COLO829 (cell line): ENCODE measurements around the gene RNF225.
"Not testable (repeated sequence)": the region's sequence is repeated elsewhere in the genome, so short reads cannot be mapped to it uniquely, and the experiment has no call there.

Experiments
- DNase-seq: peaks from one replicate; pipeline ENCODE4 v3.0.0; 2012; ENCODE audit warnings: low spot score

RNF225 gene

DNA sequence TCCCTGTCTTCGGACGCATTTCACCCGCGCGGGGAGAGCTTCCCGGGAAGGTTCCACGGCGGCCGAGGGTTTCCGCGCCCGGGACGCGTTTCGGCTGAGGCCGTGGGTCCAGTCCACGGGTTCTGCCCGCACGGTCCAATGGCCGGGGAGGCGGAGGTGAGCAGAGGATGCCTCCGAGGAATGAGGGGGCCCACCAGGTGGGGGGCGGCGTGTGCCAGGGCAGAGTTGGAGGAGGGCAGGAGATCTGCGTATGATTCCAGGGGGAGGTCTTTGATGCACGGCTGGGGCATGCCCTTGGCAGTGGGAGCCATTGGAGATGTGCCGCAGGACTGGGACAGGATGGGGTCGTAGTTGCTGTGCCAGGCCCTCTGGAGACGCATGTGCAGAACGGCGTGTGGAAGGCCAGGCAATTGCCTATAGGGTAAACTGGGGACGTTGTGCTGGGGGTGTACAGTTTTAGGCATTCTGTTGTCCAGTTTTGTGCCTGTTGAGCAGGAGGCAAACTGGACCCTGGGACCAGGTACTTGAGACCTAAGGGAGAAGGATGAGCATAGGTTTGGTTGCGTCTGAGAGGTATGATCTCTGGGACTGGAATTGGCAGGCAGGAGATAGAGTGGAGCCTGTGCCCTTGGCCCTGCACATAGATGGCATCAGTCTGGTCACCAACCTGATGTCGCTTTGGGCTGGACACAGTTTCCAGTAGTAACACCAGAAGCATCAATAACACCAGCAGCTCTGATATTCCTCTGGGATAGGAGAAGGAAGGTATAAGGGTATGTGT lies 13.7 kb downstream of the RNF225 start:
- DNase-seq: no peak

DNA sequence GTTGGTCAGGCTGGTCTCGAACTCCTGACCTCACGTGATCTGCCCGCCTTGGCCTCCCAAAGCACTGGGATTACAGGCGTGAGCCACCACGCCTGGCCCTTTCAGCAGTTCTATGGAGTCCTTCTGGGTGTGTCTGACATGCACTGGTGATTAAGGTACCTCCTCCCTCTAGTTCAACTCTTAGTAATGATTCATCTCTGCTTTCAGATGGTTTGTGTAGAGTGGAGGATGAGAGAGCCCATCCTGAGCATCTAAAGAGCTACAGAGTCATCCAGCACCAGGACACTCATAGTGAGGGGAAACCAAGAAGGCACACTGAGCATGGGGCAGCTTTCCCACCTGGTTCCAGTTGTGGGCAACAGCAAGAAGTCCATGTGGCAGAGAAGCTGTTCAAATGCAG lies 21.1 kb downstream of the RNF225 start:
- DNase-seq: no peak

DNA sequence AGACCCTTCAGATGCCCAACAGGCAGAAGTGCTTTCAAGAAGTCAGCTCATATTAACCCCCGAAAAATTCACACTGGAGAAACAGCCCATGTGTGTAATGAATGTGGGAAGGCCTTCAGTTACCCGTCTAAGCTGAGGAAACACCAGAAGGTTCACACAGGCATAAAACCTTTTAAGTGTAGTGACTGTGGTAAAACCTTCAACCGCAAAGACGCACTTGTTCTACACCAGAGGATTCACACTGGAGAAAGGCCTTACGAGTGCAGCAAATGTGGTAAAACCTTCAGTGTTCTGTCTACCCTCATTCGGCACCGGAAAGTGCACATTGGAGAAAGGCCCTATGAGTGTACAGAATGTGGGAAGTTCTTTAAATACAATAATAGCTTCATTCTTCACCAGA lies 21.6 kb downstream of the RNF225 start:
- no peak for DNase-seq

DNA sequence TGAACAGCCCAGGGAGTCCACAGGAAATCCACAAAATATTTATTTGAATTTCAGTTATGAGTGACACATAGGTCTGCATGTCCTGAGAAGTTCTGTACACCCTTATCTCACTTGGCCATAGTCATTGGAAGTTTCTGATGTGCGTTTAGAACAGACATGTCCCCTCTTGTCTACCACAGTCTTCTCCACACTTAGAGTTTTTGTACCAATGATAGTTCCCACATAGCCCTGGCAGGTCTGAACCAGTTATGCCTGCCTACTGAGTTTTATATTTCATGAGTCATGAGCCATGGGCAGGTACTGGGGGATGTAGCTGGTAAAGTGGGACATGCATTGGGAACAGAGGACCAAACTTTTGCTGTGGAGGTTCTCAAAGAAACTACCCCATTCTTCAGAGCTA lies 33.2 kb downstream of the RNF225 start:
- DNase-seq: no peak

DNA sequence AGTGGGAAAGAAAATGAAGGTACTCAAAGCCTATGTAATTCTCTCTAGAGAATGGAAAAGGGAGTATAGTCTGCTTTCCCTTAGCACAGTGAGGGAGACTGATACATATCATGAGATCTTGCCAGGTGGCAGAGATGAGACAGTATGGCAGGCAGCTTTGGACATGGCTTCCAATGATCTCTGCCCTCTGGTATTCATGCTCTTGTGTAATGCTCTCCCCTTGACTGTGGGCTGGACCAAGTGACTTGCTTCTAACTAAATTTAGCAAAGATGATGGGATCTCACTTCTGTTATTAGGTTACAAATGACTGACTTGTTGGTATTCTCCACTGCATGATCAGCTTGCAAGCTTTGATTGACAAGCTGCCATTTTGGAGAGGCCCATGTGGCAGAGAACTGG lies 34.3 kb downstream of the RNF225 start:
- DNase-seq: no peak

DNA sequence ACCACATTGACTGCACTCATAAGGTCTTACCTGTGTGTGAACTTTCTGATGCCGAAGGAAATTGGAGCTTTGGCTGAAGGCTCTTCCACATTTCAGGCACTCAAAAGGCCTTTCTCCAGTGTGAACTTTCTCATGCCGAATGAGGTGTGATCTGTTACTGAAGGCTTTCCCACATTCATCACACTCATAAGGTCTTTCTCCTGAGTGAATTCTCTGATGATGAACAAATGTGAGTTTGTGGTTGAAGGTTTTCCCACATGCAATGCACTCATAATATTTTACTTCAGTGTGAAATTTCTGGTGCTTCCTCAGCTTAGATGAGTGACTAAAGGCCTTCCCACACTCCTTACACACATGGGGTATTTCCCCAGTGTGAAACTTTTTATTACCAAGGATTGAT lies 38.8 kb downstream of the RNF225 start:
- no peak for DNase-seq

DNA sequence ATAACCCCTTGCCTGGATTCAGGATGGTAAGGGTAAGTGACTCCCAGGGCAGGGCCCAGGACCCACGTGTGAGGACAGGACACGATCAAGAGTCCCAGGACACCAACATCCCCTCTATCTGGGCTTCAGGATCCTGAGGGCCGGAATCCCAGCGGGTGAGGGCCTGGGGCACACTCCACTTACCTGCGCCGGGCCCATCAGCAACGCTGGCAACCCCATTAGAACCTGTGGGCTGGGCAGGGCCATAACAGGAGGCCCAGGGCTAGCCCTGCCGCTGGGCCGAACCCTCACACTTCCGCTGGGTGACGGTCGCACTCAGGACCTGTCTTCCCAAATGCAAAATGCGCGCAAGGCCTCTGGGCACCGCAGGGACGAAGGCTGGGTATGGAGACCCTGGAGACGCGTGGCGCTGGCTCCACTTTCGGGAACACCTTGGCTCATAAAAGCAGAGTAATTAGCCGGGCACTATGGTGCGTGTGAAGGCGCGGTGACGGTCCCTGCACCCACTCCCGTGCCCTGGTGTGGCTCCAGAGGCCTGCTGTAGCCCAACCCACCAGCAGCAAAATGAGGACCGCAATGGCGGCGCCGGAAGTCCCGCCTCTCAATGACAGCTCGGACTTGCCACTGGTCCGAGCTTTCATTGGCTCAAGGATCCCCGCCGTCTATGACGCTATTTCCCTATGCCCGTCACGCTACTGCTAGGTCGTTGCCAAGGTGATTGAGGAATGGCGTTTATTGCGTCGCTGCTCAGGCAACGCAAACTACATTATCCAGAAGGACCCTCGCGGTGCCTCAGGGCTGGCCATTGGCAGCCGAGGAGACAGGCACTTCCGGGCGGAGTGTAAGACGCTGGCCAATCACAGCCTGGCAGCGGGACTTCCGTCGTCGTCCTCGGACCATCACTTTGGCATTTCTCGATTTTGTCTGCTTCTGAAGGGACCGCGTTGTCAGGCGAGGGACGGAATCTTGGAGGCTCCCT lies 44.4 kb downstream of the RNF225 start, which contains the start of gene ZNF132:
Gene ZNF132 (minus strand): TSS at position 578 of the 979 bp plus-strand sequence. CDS start 332 bp downstream, at position 246.
- DNase-seq: no peak

DNA sequence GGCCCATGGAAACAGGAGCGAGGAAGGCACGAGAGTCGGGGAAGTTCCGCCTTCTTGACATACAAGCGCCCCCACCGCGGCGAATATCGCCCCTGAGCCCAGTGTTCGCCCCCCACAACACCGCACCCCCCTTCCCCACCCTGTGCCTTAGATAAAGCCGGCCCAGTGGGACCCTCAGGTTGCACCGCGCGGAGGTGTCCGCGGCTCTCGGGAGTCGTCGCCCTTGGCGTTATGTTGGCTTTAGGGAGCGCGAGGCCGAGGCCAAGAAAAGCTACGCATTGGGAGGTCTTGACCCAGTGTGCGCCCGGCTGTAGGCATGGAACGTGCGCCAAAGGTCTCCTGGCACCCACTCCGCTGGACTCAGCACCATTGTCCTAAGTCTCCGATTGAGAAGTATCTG lies 45.1 kb downstream of the RNF225 start:
- DNase-seq: no peak

DNA sequence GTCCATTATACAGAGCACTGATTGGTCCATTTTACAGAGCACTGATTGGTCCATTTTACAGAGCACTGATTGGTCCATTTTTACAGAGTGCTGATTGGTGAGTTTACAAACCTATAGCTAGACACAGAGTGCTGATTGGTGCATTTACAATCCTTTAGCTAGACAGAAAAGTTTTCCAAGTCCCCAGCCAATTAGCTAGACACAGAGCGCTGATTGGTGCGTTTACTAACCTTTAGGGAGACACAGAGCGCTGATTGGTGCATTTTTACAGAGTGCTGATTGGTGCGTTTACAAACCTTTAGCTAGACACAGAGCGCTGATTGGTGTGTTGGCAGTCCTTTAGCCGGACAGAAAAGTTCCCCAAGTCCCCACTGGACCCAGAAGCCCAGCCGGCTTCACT lies 47.5 kb downstream of the RNF225 start:
- DNase-seq: not testable (repeated sequence)
